ENCODE results near the gene LBP. TPM values are rescaled to one million over a fixed set of nuclear protein-coding genes. Genes with fewer than 3 reads are reported as not detected.

Gene LBP
- total RNA-seq, 1 experiment from 2014 or later, result 0.15 TPM

DNA sequence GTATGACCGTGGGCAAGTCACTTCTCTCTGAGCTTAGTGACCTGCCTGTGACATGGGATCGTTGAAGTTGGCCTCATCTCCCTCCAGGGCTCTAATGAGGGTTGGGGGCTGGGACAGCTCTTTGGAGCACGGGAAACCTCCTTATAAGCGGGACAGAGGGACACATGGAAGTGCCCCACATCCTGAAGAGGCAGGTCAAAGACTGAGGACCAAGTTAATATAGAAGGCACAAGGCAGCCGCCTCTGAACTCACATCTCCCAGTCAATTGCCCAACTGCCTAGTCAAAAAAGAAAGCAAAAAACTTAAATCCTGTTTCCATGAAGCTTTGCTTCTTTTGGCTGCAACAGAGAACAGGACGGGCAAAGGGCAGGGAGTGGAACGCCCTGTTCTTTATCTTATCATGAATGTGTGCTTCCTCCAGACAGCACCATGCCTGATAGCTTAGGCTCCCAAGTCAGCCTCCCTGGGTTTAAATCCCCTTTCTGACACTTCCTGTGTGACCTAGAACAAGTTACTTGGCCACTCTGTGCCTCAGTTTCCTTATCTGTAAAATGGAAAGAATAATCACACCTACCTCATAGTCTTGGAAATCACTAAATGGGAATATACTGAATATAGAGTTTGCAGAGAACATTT is 27.1 kb downstream of the LBP start:
- no peaks in the 10 kb centered on the region for H3K4me1 ChIP-seq (ENCODE audit: control insufficient read depth in 1 of 2, insufficient read depth in 2 of 2, low read length in 2 of 2)
- DNase-seq (ENCODE audit: low read depth, low spot score) (no peak), ATAC-seq (no peak)
- ChIA-PET CTCF (no interaction called here), RAD21 (ENCODE audit: low non-redundant PET in 1 of 2, low total read pairs in 2 of 2, uncharacterized antibody in 2 of 2, unreplicated experiment in 2 of 2) (no interaction called here), POLR2A (no interaction called here)
- H3K4me2 ChIP-seq (ENCODE audit: low read length), result no peak overlapping the region
- no peak overlapping the region for H3K9ac ChIP-seq (ENCODE audit: low read length)
- no peak overlapping the region for H3K27ac ChIP-seq (ENCODE audit: low read depth, low read length)
- no peaks in the 10 kb centered on the region for H3K9me3 ChIP-seq (ENCODE audit: control insufficient read depth in 1 of 2, insufficient read depth in 1 of 2, low read depth in 1 of 2, low read length in 2 of 2)
- no peaks in the 10 kb centered on the region for H3K36me3 ChIP-seq (ENCODE audit: control insufficient read depth in 1 of 2, insufficient read depth in 2 of 2, low read length in 2 of 2)
- intact Hi-C loops (cut with micrococcal nuclease), result no loop called here
- H3K9me2 ChIP-seq (ENCODE audit: insufficient read depth), result no peaks in the 10 kb centered on the region
- no peak overlapping the region for H2AFZ ChIP-seq (ENCODE audit: low read depth, low read length, poor library complexity, severe bottlenecking)
- BruUV-seq (replicated peaks), result no TSS peak
- H3K27me3 ChIP-seq (ENCODE audit: insufficient read depth, low read length), result no peaks in the 10 kb centered on the region
- no peaks in the 10 kb centered on the region for H4K20me1 ChIP-seq (ENCODE audit: insufficient read depth)
- TF ChIP-seq CBX3 (IDR thresholded peaks at IDR 0.05; ENCODE audit: low read depth) (no peak), TCF7L2 (IDR thresholded peaks at IDR 0.05; ENCODE audit: borderline replicate concordance, extremely low read depth, insufficient read depth, insufficient read length) (no peak)
- H3K79me2 ChIP-seq (ENCODE audit: insufficient read depth, low read length), result no peaks in the 10 kb centered on the region
- H3K4me3 ChIP-seq (replicated peaks in 1 of 2; ENCODE audit: low read depth in 1 of 2, low read length in 2 of 2), result no peak overlapping the region

DNA sequence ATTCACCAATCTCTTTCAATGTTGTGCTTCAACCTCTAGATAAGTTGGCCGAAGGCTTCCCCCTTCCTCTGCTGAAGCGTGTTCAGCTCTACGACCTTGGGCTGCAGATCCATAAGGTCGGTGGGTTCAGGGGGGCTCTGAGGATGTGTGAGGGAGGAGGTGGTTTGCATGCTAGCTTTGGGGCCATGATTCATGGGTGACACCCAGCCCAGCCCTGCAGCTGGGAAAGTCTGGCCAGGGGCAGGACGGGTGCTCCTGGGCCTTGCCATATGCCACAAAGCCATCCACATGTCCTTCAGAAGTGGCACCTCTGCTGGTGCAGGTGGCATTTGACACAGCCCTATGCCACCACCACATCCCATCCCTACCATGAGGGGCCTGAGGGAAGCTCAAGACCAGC is 27.6 kb downstream of the LBP start:
- Histone ChIP-seq H2AFZ (ENCODE audit: low read depth, low read length, poor library complexity, severe bottlenecking) (no peak overlapping the region), H3K4me2 (ENCODE audit: low read length) (no peak overlapping the region), H3K27ac (ENCODE audit: low read depth, low read length) (no peak overlapping the region), H3K9ac (ENCODE audit: low read length) (no peak overlapping the region), H3K36me3 (ENCODE audit: control insufficient read depth in 1 of 2, insufficient read depth in 2 of 2, low read length in 2 of 2) (no peaks in the 10 kb centered on the region), H4K20me1 (ENCODE audit: insufficient read depth) (no peaks in the 10 kb centered on the region), H3K79me2 (ENCODE audit: insufficient read depth, low read length) (no peaks in the 10 kb centered on the region), H3K4me3 (replicated peaks in 1 of 2; ENCODE audit: low read depth in 1 of 2, low read length in 2 of 2) (no peak overlapping the region), H3K9me2 (ENCODE audit: insufficient read depth) (no peaks in the 10 kb centered on the region), H3K27me3 (ENCODE audit: insufficient read depth, low read length) (no peaks in the 10 kb centered on the region), H3K4me1 (ENCODE audit: control insufficient read depth in 1 of 2, insufficient read depth in 2 of 2, low read length in 2 of 2) (no peaks in the 10 kb centered on the region), H3K9me3 (ENCODE audit: control insufficient read depth in 1 of 2, insufficient read depth in 1 of 2, low read depth in 1 of 2, low read length in 2 of 2) (no peaks in the 10 kb centered on the region)
- CTCF ChIA-PET, result no interaction called here
- intact Hi-C loops (cut with micrococcal nuclease), result no loop called here
- no peak for TF ChIP-seq CBX3 (IDR thresholded peaks at IDR 0.05; ENCODE audit: low read depth)
- no peak for TF ChIP-seq EZH2 (IDR thresholded peaks at IDR 0.05)
- TF ChIP-seq RAD21 (IDR thresholded peaks at IDR 0.05; ENCODE audit: low read depth), result no peak
- no peak for TF ChIP-seq YY1 (IDR thresholded peaks at IDR 0.05; ENCODE audit: extremely low read depth, insufficient replicate concordance, low read depth, low read length)
- no peak for TF ChIP-seq CEBPB (IDR thresholded peaks at IDR 0.05; ENCODE audit: low read depth)
- no peak for TF ChIP-seq EZH2phosphoT487 (IDR thresholded peaks at IDR 0.05; ENCODE audit: borderline replicate concordance)
- no peak for TF ChIP-seq ZNF274 (IDR thresholded peaks at IDR 0.05; ENCODE audit: low read depth, low read length)
- no peak for TF ChIP-seq ZBTB33 (IDR thresholded peaks at IDR 0.05; ENCODE audit: extremely low read depth, insufficient replicate concordance, low read length)
- TF ChIP-seq REST (IDR thresholded peaks at IDR 0.05; ENCODE audit: low read depth), result no peak
- no peak for TF ChIP-seq SRF (IDR thresholded peaks at IDR 0.05; ENCODE audit: low read depth)
- no peak for ATAC-seq
- no peak for DNase-seq (ENCODE audit: low read depth, low spot score)
- POLR2A ChIA-PET, result no interaction called here
- BruUV-seq (replicated peaks), result no TSS peak
- RAD21 ChIA-PET (ENCODE audit: low non-redundant PET in 1 of 2, low total read pairs in 2 of 2, uncharacterized antibody in 2 of 2, unreplicated experiment in 2 of 2), result no interaction called here

Data from HCT116 (cell line).